GM10266 (cell line): ENCODE results near the gene LRRN2.

ENCODE experiments used
- DNase-seq: peaks from one replicate; pipeline ENCODE4 v3.0.0; 2012; ENCODE audit errors: extremely low spot score
- CTCF ChIP-seq: IDR thresholded peaks from 2 replicates; pipeline ENCODE4 v1.5.1; 2012; ENCODE audit warnings: mild to moderate bottlenecking, low read depth; ENCODE audit not compliant: control insufficient read depth, insufficient read depth; ENCODE audit errors: missing control alignments

The LRRN2 gene

GRCh38 chr1:204648576-204648975 is 37.0 kb downstream of the LRRN2 start:
- no peak for DNase-seq
- no peak for TF ChIP-seq CTCF

- no peak for TF ChIP-seq CTCF
- no peak for DNase-seq
These were observed 37.8 kb downstream of the LRRN2 start for GRCh38 chr1:204647805-204648153.

- no peak for TF ChIP-seq CTCF
- peak; percentile 59 for DNase-seq
These were observed 38.3 kb downstream of the LRRN2 start for GRCh38 chr1:204647114-204647804.

- no peak for TF ChIP-seq CTCF
- DNase-seq: no peak
These were observed 39.9 kb downstream of the LRRN2 start for GRCh38 chr1:204645666-204646065.

GRCh38 chr1:204645251-204645650 is 40.3 kb downstream of the LRRN2 start:
- no peak for TF ChIP-seq CTCF

GRCh38 chr1:204643503-204643902 is 42.0 kb downstream of the LRRN2 start:
- no peak for DNase-seq
- TF ChIP-seq CTCF: no peak

More at GRCh38 chr1:204645251-204645650, 40.3 kb downstream of the LRRN2 start:
- no peak for DNase-seq

GRCh38 chr1:204641936-204642335 is 43.6 kb downstream of the LRRN2 start:
- DNase-seq: no peak
- TF ChIP-seq CTCF: no peak
